HG03135 (cell line): Measurements from ENCODE around the gene GRIA4.
"Not testable (repeated sequence)": the region's sequence is repeated elsewhere in the genome, so short reads cannot be mapped to it uniquely, and the experiment has no call there.

Experiments used
- ATAC-seq: cut with Tn5 transposase; IDR thresholded peaks from one replicate; pipeline ENCODE4 v1.9.1; 2021; ENCODE audit warnings: mild to moderate bottlenecking, moderate library complexity; ENCODE audit not compliant: unreplicated experiment

Gene GRIA4

GRCh38 chr11:105854269-105854668 is 244.4 kb downstream of the GRIA4 start:
- ATAC-seq, result no peak

DNA sequence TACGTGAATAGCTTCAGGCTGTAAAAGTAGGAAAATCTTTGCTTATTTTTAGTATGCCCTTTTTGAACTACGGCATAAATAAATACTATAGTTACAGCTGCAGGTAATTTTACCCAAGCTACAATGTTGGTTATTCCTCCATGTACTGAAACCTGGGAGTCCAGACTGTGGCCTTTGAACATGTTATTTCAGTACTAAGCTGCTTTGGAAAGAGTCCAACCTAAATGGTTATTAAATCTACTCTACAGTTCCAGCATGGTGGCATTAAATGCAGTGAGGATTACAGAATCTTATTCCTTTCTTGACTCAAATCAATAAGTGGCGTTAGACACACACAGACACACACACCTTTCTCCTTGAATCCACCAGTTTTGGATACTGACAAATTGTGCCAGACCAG is 247.1 kb downstream of the GRIA4 start:
- ATAC-seq, result no peak

DNA sequence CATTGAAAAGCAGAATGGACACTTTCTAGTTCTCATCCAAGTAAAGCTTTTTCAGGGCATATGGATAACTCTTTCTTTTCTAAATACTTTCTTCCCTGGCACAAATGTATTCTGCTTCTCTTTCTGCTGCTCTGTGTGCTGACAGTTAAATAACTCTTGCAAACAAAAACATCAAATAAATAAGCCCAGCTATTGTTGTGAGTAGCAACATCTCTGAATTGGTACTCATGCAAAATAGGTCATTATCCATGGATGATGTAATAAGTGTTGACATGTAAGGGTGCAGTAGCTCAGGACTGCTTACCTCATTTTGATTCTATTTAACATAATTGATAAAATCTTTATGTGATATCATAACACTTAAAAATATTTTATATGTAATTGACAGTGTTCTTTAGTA is 247.9 kb downstream of the GRIA4 start:
- no peak for ATAC-seq

- no peak for ATAC-seq
These were observed 249.0 kb downstream of the GRIA4 start for GRCh38 chr11:105858841-105859240.

DNA sequence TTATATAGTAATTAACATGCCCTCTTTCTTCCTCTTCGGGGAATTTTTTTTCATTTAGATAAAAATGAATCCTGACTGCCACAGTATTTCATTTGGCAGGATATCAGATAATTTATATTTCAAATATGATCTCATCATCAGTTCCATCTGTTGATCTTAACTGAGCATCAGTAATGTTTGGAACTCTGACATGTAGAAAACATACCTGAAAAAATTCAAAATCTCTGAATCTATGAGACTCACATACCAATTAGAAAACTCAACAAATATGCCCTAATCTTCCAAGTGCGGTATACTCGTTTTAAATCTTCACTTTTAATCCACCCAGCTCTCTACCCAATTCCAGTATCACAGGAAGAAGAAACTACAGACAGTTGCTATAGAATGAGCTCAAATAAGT is 250.2 kb downstream of the GRIA4 start:
- no peak for ATAC-seq

DNA sequence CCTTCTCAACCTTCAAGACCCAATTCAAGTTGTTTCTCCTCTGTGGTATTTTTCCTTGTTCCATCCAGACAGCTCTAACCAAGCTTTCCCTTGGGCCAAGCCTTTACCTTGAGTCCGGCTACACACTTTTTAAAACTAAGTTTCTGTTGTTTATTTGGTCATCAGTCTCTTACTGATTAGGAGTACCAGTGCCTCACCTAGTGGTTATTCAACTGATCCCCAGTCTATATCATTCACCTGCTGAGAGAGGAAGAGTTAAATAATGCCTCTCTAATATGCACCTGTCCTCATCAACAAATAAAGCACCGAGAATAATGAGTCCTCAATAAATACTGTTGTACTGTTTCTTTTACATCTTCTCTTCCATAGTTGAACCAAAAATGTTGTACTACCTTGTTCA is 251.4 kb downstream of the GRIA4 start:
- ATAC-seq, result no peak

GRCh38 chr11:105862736-105863367 is 253.0 kb downstream of the GRIA4 start:
- no peak for ATAC-seq

GRCh38 chr11:105863523-105863922 is 253.7 kb downstream of the GRIA4 start:
- no peak for ATAC-seq

- no peak for ATAC-seq
These were observed 257.9 kb downstream of the GRIA4 start for GRCh38 chr11:105867742-105868141.

DNA sequence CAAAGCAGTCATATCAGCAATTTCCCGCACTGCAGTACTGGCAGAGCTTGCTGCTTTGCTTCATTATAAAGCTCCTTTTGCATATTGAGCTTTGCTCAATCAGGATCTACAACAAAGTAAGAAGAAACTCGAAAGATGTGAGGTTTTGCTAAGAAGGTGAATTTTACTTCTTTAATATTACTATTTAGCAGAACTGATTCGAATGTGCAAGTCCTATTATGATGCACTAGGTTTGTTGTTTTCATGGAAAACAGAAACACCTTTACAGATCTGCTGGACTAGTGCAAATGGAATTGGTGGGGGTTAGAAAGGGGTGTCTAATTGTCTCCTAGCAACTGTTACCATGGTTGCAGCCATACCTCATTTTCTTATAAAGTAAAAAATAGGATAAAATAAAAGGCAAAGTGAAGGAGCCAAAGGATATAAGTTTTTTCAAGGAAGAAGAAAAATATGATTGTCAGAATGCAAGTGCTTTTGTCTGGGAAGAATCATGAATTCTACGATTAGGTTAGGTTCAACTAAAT is 259.0 kb downstream of the GRIA4 start:
- no peak for ATAC-seq

DNA sequence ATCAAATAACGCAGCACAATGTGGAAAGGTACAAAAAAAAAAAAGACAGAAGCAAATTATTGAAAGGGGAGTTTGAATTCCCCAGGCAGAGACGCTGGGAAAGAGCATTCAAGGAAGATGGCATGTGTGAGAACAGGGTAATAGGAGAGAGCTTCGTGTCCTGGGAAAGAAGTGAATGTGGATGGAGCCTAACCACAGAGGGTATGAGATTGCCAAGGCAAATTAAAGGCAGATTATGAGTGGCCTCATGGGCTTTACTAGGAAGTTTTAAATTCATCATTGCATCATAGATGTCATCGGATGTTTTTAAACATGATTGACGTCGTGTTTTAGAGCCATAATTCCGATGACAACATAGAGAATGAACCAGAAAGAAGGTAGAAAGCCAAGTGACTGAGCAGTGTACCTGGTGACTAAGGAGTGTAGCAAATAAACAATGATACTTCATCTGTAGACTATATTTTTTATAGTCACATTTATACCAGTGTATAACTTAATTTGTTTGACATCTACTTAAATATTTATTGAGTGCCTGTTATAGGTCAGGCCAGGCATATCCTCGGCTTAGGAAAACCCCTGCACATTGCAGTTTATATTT is 260.7 kb downstream of the GRIA4 start:
- ATAC-seq, result no peak

- no peak for ATAC-seq
These were observed 268.6 kb downstream of the GRIA4 start for GRCh38 chr11:105878510-105878909.

DNA sequence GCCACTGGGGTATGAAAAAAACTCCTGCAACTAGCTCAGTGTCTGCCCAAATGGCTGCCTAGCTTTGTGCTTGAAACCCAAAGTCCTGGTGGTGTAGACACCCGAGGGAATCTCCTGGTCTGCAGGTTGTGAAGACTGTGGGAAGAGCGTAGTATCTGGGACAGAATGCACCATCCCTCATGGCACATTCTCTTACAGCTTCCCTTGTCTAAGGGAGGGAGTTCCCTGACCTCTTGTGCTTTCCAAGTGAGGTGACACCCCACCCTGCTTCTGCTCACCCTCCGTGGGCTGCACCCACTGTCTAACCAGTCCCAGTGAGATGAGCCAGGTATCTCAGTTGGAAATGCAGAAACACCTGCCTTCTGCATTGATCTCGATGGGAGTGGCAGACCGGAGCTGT is 269.1 kb downstream of the GRIA4 start:
- ATAC-seq, result not testable (repeated sequence)

GRCh38 chr11:105881027-105881426 is 271.2 kb downstream of the GRIA4 start:
- ATAC-seq, result no peak

GRCh38 chr11:105884436-105884835 is 274.6 kb downstream of the GRIA4 start:
- ATAC-seq, result no peak

- ATAC-seq, result no peak
These were observed 281.8 kb downstream of the GRIA4 start for GRCh38 chr11:105891685-105892084.

GRCh38 chr11:105897161-105897560 is 287.3 kb downstream of the GRIA4 start:
- no peak for ATAC-seq

DNA sequence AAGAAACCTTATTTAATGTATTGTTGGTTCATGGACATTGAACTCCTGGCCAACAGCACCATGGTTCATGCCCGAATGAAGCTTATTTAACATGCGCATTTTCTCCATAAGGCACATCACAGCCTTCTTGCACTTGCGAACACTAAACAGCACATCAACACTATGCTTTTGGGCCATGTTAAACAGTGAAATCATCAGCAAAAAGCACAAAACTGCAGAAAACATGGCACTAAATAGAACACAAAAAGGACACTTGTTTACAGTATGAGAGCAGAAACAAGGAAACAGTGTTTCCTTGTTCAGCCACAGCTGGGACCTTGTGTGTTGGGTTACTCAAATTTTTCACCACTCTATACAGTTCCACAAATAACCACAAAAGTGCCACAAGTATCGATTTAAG is 289.9 kb downstream of the GRIA4 start:
- no peak for ATAC-seq

GRCh38 chr11:105900515-105901035 is 290.7 kb downstream of the GRIA4 start:
- no peak for ATAC-seq

DNA sequence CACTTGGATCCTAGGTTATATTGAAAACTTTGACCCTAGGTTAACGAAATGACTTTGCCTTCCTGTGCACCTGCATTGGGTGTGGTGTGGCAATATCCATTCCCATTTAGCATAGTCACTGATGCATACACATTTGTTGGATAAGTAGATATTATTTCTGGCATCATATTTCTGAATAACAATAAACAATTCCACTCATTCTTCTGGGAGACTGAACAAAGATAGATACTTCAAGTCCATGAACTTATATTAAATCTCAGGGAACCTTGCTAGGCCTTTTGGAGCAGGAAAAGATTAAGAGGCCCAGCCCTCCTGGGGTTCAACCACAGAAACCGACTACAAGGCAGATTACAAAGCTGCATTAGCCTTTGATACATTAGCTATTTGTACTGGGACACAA is 293.2 kb downstream of the GRIA4 start:
- ATAC-seq, result no peak

- no peak for ATAC-seq
These were observed 296.6 kb downstream of the GRIA4 start for GRCh38 chr11:105906517-105906916.

- no peak for ATAC-seq
These were observed 297.4 kb downstream of the GRIA4 start for GRCh38 chr11:105907319-105907718.
